NCI-H2107 (cell line): ENCODE measurements around the gene COL20A1.

Source experiments
- DNase-seq: peaks from one replicate; lab custom pipeline; 2025; lab: John Stamatoyannopoulos, UW

Gene COL20A1

GRCh38 chr20:63362436-63363009 is 69.5 kb downstream of the COL20A1 start:
- no peak for DNase-seq

DNA sequence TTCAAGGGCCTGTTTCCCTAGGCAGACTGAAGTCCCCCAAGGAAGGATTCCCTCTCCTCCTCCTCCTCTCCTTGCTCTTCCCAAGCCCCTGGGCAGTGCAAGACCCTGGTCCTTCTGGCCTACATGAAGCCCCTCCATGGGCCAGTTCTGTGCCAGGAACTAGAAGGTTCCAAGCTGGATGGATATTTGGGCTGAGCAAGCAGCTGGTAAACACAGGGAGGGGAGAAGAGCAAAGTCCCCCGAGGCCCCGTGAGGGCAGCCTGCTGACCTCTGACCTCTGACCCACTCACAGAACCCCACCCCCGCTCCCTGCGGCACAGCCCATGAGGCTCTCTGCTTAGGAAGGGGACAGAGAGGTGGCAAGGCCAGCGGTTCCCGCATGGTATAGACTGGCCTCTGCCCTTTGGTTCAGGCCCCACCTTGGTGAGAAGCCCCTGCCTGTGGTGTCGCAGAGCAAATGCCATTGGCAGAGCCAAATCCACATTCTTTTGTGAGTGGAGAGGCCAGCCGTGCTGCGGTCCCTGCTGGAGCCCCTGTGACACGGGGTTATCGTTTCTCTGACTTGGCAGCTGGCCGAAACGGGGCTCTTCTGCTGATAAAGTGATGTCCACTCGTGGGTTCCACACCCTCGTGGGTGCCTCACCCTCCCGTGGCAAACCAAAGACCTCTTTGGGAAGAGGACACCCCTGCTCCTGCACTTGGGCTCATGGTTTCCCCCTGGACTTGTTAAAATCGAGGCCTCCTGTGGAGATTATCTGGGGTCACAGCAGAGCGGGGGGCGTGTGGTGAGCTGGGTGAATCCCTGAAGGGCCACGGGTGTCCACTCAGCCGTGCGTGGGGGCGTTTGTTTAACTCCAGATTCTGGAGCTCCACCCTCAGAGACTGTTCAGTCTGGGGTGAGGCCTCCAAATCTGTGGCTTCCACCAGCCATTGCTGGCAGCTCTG is 70.3 kb downstream of the COL20A1 start:
- no peak for DNase-seq

DNA sequence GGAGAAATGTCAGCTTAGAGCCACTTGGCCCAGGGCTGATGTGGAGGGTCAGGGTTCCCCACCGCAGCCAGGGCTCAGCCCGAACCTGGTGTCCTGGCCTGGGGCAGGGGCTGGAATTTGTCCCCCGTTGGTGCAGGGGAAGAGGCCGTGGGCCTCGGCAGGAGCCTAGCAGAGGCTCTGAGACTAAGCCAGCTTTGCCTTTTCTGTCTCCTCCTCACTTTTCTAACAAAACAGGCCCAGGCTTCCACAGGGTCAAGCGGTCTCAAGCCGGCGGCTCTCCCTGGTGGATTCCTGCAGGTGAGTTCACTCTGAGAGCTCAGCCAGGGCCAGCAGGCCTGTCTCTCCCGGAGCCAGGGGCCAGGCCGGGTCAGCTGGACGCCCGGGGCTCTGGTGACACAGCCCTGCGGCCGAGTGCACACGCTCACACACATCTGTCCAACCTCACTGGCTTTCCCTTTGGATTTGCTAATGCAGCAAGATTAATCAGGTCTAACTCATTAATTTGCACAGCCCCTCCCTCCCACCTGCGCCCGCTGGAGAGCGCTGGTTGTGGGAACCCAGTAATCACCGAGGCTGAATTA is 71.1 kb downstream of the COL20A1 start:
- no peak for DNase-seq

GRCh38 chr20:63364801-63365585 is 72.0 kb downstream of the COL20A1 start:
- DNase-seq, result no peak

- DNase-seq, result no peak
Measured at GRCh38 chr20:63365601-63366389, 72.8 kb downstream of the COL20A1 start.

- no peak for DNase-seq
Measured at GRCh38 chr20:63366390-63367365, 73.7 kb downstream of the COL20A1 start.

GRCh38 chr20:63367446-63368055 is 74.6 kb downstream of the COL20A1 start:
- DNase-seq, result no peak

DNA sequence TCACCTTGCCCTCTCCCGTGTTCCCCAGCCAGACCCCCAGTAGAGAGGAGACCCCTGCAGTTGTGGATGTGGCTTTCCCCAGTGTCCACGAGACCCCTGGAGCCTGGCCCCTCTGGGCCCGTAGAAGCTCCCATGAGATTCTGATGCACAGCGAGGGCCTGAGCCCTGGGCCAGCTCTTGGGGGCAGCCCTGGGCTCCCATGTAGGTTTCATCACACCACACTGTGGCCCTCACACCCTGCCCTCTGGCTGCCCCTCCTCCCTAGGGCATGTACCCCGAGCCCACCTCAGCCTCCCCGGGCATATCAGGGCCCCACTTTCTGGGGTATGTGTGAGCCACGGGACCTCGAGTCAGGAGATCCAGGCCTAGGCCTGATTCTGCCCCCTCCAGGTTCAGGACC is 75.2 kb downstream of the COL20A1 start:
- DNase-seq, result no peak

DNA sequence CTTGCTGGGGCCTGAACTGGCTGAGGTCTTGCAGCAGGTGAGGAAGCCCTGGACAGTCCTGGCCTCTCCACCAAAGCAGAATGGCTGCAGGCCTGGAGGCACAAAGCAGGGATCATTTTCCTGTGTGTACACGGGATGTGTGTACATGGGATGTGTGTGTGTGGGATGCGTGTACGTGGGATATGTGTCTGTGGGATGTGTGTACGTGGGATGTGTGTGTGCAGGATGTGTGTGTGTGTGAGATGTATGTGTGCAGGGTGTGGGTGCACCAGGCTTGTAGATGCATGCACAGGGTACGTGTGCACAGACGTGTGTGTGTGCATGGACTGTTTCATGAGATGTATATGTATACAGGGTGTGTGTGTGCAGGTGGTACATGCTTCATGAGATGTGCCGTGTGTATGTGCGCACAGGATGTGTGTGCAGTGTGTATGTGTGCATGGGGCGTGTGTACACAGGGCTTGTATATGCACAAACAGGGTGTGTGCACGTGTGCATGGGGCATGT is 76.1 kb downstream of the COL20A1 start:
- DNase-seq, result no peak

- no peak for DNase-seq
Measured at GRCh38 chr20:63369724-63370617, 77.0 kb downstream of the COL20A1 start.

- DNase-seq, result no peak
Measured at GRCh38 chr20:63370618-63371187, 77.7 kb downstream of the COL20A1 start.

DNA sequence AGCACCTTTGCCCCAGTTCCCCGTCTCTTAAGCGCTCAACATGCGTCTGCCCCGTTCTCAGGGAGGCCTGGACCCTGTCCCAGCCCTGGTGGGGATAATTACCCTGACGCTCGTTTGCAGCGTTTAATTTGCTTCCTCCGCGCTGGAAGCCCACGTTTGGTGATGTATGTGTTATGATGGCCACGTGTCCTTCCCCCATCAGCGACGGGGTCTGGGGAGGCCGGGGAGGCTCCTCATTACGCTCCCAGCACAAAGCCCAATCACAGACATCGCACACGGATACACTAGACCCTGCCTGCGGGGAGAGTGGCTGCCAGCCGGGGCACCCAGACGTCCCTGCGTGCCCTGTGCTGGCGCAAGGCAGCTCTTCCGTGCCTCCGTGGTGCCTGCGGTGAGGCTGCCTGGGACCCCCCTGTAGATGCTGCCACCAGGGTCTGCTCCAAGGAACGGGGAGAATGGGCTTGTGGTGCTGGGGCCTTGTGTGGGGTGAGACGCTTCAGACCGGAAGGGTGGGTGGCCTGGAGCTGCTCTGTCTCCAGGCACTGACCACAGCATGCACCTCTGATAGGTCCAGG is 78.4 kb downstream of the COL20A1 start:
- DNase-seq, result no peak

DNA sequence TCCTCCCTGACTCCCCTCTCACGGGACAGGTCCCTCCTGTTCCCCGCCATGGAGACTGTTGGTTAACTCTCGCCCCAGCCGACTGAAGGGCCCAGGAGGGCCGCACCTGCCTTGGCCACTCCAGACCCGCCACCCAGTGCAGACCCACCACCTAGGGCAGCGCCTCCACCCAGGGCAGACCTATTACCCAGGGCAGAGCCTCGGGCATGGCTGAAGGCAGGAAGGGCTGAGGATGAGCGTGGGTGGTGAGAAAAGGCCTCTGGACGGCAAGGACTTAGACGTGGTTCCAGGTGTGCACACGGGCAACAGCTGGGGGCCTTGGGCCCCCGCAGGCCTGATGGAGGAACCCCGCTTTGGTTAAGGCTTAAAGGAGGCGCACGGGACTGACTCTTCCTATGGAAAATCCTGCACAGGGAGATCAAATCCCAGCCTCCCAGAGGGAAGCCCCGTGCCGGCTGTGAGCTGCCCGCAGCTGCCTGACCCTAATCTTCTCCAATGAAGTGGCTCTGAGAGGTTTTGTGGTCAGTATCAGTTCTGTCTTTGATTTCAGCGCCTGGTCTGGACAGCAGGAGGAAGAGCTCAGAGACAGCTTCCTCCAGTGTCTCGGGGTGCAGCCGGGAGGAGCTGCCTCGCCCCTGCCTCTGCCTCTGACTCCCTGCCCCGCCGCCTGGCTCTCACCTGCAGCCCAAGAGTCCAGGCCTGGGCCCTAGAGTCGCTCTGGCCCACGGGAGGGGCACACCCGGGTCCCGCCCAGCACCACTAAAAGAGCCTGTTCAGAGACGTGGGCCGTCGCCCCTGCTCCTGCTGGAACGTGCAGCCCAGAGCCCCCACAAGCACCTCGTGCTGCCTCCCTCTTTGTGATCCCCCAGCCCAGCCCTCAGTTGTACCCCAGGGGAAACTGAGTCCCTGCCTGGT is 80.2 kb downstream of the COL20A1 start:
- DNase-seq, result no peak

DNA sequence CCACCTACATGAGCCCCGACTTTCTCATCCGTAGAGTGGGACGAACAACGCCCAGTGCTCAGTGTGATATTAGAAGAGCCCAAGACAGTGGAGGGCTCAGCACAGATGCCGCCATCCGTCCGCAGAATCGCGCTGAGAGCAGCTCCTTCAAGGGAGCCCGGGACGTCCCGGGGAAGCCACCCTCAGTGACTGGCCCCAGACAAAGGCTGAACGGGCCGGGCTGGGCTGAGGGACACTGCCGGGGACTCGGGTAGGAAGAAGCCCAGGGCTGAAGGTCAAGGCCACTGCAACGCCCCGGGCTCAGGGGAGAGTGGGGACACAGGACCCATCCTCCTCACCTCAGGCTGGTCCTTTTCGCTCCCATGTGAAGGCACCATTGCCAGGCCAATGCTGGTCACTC is 81.0 kb downstream of the COL20A1 start:
- DNase-seq, result no peak

GRCh38 chr20:63374504-63374903 is 81.5 kb downstream of the COL20A1 start:
- no peak for DNase-seq

DNA sequence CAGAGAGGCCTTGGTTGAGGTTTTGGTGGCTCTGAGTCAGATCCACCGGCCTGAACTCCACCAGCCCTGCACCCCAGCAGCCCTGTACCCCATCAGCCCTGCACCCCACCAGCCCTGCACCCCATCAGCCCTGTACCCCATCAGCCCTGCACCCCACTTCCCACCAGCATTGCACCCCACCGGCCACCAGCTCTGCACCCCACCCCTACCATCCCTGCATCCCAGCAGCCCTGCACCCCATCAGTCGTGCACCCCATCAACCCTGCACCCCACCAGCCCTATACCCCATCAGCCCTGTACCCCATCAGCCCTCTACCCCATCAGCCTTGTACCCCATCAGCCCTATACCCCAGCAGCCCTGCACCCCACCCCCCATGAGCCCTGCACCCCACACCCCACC is 82.5 kb downstream of the COL20A1 start:
- no peak for DNase-seq
